Peyer's patch (tissue), 4 donors: ENCODE data around the gene LDLRAD4.

ENCODE experiments used
- POLR2A ChIP-seq, 2 donors: fragments of 450-650 bp; IDR thresholded peaks; one replicate each; pipeline ENCODE4 v1.5.1; 2017; ENCODE audit warnings: antibody characterized with exemption in 2 of 2, mild to moderate bottlenecking in 2 of 2, moderate library complexity in 2 of 2
- TF ChIP-seq, protein P1 (sequence below), 6 experiments: fragments of 450-650 bp in 4 of 6; fragments of 200-600 bp in 2 of 6; sonication (generic) in 1 of 6; IDR thresholded peaks; one replicate each; pipeline ENCODE4 v1.5.1; 2017 to 2019; ENCODE audit warnings: antibody characterized with exemption in 6 of 6, mild to moderate bottlenecking in 3 of 6, moderate library complexity in 1 of 6

DNA sequence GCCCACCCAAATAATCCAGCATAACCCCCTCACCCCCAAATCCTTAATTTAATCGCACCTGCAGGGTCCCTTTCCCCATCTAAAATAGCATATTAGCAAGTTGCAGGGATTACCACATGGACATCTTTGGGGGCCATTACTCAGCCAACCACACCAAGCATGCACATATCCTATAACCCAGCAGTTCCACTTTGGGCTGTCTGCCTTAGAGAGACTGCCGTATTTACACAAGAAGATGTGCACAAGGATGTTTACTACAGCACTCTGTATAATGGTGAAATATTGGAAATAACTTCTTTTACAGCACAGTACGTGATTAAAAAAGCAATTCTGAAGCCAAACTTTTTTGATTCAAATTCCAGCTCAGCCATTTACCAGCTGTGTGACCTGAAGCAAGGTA, 17.3 kb upstream of the LDLRAD4 start:
- TF ChIP-seq, protein P1, sequence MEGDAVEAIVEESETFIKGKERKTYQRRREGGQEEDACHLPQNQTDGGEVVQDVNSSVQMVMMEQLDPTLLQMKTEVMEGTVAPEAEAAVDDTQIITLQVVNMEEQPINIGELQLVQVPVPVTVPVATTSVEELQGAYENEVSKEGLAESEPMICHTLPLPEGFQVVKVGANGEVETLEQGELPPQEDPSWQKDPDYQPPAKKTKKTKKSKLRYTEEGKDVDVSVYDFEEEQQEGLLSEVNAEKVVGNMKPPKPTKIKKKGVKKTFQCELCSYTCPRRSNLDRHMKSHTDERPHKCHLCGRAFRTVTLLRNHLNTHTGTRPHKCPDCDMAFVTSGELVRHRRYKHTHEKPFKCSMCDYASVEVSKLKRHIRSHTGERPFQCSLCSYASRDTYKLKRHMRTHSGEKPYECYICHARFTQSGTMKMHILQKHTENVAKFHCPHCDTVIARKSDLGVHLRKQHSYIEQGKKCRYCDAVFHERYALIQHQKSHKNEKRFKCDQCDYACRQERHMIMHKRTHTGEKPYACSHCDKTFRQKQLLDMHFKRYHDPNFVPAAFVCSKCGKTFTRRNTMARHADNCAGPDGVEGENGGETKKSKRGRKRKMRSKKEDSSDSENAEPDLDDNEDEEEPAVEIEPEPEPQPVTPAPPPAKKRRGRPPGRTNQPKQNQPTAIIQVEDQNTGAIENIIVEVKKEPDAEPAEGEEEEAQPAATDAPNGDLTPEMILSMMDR (IDR thresholded peaks at IDR 0.05) = no peak
- TF ChIP-seq POLR2A (IDR thresholded peaks at IDR 0.05) = no peak
